Renal cortex interstitium (tissue), 15 donors: ENCODE measurements around the gene CPEB4. TPM values are rescaled to one million over a fixed set of nuclear protein-coding genes. Genes with fewer than 3 reads are reported as not detected.

Source experiments
- DNase-seq, 11 donors: peaks; one replicate each; pipeline ENCODE4 v3.0.0-alpha.2; 2013; ENCODE audit warnings: low read depth in 9 of 11, low spot score in 4 of 11; ENCODE audit errors: extremely low read depth in 1 of 11
- long read RNA-seq, 16 experiments: transcript quantifications; one replicate each; lab custom pipeline, GENCODE V29; 2026
- polyA plus RNA-seq, 3 donors: library from polyadenylated mRNA; unstranded; fragments of 120-200 nt; gene quantifications; one replicate each; pipeline ENCODE4 v1.2.1, GENCODE V29; 2013; ENCODE audit not compliant: insufficient read length in 3 of 3

Gene CPEB4
- polyA plus RNA-seq, result 10 to 100 TPM; 30.1 to 50.6 (median 37.2) TPM
- long read RNA-seq, donor 1, partial matches to known transcripts, result 7 of 12 reads
- long read RNA-seq, donor 1, other reads (novel, unspliced or antisense), result 0 of 12 reads
- long read RNA-seq, donor 2, partial matches to known transcripts, result 17 of 19 reads
- long read RNA-seq, donor 2, other reads (novel, unspliced or antisense), result 0 of 19 reads
- long read RNA-seq, donor 3, transcript CPEB4-208 (8 exons, 2,607 nt), result major isoform, 5 of 30 reads
- long read RNA-seq, donor 3, partial matches to known transcripts, result 25 of 30 reads
- long read RNA-seq, donor 3, other reads (novel, unspliced or antisense), result 0 of 30 reads
- long read RNA-seq, donor 4, partial matches to known transcripts, result 42 of 45 reads
- long read RNA-seq, donor 4, other reads (novel, unspliced or antisense), result 0 of 45 reads
- long read RNA-seq, donor 5, result 0 reads
- long read RNA-seq, donor 6, partial matches to known transcripts, result 9 of 12 reads
- long read RNA-seq, donor 6, other reads (novel, unspliced or antisense), result 0 of 12 reads
- long read RNA-seq, donor 7, full-length matches to known transcripts, result 3 of 10 reads
- long read RNA-seq, donor 7, partial matches to known transcripts, result 7 of 10 reads
- long read RNA-seq, donor 7, other reads (novel, unspliced or antisense), result 0 of 10 reads
- long read RNA-seq, donor 8, result 0 reads
- long read RNA-seq, donor 9, partial matches to known transcripts, result 6 of 9 reads
- long read RNA-seq, donor 9, other reads (novel, unspliced or antisense), result 0 of 9 reads
- long read RNA-seq, donor 10, partial matches to known transcripts, result 24 of 25 reads
- long read RNA-seq, donor 10, other reads (novel, unspliced or antisense), result 0 of 25 reads
- long read RNA-seq, donor 11, transcript CPEB4-208 (8 exons, 2,607 nt), result major isoform, 5 of 26 reads
- long read RNA-seq, donor 11, partial matches to known transcripts, result 20 of 26 reads
- long read RNA-seq, donor 11, other reads (novel, unspliced or antisense), result 0 of 26 reads
- long read RNA-seq, donor 12, partial matches to known transcripts, result 6 of 7 reads
- long read RNA-seq, donor 12, other reads (novel, unspliced or antisense), result 0 of 7 reads
- long read RNA-seq, donor 13, result 0 reads
- long read RNA-seq, donor 14, partial matches to known transcripts, result 15 of 16 reads
- long read RNA-seq, donor 14, other reads (novel, unspliced or antisense), result 0 of 16 reads
- long read RNA-seq, donor 15, partial matches to known transcripts, result 21 of 21 reads
- long read RNA-seq, donor 15, other reads (novel, unspliced or antisense), result 0 of 21 reads
- long read RNA-seq, donor 16, partial matches to known transcripts, result 10 of 19 reads
- long read RNA-seq, donor 16, other reads (novel, unspliced or antisense), result 6 of 19 reads

DNA sequence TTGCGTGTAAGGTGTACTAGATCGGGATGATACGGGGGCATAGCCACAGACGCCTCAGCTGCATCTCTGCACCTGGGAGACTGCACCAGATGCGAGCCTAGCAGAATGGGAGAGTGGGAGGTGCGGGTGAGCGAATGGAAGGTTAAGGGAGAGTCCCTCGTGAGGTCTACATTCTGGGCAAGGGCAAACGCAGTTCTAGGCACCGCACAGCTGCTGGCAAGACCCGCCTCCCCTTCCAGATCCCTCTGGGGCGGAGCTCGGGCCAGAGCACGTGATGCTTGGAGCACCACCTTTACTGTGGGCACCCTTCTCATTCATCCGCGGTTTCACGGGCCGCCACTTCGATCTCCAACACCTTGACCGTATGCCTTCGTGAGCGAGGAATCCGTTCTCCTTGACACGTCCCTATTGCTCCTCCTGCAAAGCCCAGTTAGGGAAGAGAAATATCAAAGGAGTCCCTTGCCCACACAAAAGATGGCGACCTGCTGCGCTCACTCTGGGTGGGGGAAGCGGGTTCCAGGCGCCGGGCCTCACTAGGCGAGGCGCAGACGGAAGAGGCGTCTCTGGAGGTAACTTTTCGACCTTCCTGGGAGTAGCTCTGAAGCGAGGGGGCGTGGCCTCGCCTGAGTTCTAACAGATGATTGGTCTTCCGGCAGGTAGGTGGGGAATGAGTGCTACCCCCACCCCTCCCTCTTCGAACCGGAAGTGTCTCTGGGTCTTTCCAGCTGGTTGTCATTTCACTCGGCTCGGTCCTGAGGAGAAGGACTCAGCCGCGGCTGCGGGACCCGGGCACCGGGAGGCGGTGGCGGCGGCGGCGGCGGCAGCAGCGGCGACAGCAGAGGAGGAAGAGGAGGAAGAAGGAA lies at the start of gene CPEB4:
Gene CPEB4, plus strand, starts transcription at position 740 of the 863 bp plus-strand sequence. CDS start 1,385 bp downstream, outside the sequence.
- peak; percentile 96 to 99 (median 99) for DNase-seq

DNA sequence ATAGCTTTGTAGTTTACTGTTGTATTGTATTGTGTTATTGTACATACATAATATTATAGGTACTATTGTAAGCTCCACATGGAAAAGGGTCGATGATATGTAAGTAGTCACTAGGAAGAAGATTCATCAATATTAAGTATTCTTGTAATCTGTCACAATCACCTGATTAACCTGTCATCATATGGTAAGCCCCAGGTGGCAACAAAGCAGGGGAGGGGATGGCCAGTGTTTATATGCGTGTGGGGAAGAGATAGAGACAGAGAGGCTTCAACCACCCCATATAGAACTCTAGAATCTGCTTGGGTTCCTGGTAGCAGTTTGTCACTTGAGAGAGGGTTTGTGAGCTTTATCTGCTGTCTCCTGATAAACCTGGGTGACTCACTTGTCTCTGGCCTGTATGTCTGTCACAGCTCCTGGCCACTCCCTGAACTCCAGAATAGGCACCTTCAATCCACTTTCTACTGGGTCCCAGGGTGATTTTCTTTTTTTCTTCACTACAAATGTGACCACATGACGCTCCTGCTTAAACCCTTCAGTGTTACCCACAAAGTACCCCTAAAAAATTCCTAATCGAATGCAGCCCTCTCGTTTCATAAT lies 48.9 kb upstream of the CPEB4 start:
- no peak for DNase-seq

DNA sequence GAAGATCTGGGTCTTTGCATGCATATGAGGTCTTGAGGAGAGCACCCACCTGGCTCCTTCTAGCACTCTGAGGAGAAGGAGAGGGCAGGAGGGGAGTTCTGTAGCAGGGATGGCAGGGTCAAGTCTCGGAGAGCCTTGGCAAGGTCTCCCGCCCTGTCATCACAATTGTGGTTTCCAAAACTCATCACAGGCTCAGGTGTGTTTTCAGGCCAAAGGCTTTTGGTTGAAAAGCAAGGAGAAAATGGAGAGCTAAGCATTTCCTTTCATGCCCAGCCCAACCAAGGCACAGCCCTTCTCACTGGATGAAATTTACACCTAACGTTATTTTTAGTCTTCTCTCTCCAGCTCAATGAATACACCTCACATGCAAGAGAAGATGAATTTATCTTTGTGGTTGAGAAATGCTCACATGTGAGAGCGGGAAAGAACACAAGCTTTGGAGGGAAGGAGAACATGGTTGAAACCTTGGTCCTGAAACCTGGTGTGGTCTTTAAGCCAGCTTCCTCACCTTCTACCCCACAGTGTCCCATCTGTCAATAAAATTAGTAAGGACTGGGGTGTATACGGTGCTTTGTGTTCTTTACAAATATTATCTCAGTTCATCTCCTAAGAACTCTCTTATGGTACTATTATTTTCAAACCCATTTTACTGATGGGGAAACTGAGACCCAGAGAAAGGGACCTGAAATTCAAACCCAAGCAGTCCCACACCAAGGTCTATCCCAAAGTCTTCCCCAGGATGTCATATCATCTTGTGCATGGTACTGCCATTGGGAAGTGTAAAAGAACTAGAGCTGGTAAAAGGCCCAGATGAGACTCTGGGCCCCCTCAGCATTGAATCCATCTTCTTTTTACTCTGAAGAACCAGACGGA lies 47.8 kb upstream of the CPEB4 start:
- DNase-seq, result no peak

DNA sequence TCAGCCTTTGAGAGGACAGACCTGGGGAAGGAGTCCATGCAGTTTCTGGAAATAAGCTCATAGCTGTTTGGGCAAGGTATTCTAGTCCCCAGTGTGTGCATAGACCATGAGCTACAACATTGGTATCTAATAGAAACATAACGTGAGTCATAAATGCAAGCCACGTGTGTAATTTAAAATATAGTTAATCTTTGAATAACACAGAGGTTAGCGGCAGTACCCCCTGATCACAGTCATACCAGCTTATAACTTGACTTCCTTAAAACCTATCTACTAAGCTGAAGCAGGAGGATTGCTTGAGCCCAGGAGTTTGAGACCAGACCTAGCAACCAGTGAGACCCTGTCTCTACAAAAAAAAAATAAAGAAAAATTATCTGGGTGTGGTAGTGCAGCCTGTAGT lies 46.4 kb upstream of the CPEB4 start:
- DNase-seq, result no peak

DNA sequence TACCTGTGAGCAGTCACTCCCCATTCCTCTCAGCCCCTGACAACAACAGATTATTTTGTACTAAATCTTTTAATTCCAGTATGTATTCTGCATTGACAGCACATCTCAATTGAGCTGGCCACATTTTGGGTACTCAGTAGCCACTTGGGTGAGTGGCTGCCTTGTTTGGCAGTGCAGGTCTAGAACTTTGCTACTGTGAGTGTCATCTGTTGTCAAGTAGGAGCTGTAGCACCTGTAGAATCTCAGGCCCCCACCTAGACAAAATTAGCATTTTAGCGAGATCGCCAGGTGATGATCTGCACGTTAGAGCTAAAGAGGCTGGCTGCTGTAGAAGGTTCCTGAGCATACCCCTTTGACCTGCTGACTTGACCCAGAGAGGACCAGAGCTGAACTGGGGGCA lies 44.4 kb upstream of the CPEB4 start:
- DNase-seq, result no peak

DNA sequence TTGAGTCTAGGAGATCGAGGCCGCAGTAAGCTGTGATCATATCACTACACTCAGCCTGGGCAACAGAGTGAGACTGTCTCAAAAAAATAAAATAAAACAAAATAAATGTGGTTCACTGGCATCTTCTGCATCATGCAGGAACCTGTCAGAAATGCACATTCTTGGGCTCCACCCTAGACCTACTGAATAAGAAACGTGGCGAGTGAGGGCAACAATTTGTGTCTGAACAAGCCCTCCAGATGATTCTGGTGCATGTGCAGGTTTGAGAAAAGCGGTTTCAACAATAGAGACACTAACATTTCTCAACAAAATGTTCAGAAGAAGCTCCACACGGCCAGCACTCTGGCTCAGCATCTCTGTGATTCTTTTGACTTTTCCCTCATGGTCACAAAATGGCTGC lies 42.8 kb upstream of the CPEB4 start:
- DNase-seq, result no peak

DNA sequence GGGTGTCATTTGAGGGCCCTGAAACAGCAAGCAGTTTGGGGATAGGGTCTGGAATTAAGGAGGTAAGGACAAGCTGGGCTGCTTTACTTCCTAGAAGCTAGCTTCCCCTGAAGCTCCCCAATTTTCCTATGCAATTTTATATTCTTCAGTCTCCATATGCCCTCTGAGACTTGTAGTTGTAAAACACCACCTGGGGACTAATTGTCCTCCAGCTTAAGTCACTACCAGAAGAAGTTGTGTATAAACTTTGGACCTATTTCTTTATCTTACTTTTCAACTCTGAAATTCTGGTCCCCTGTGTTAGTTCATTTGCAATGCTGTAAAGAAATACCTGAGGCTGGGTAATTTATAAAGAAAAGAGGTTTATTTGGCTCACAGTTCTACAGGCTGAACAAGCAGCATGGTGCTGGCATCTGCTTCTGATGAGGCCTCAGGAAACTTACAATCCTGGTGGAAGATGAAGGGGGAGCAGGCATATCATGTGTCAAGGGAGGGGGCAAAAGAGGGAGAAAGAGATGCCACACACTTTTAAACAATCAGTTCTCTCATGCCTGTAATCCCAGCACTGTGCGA lies 41.1 kb upstream of the CPEB4 start:
- no peak for DNase-seq

DNA sequence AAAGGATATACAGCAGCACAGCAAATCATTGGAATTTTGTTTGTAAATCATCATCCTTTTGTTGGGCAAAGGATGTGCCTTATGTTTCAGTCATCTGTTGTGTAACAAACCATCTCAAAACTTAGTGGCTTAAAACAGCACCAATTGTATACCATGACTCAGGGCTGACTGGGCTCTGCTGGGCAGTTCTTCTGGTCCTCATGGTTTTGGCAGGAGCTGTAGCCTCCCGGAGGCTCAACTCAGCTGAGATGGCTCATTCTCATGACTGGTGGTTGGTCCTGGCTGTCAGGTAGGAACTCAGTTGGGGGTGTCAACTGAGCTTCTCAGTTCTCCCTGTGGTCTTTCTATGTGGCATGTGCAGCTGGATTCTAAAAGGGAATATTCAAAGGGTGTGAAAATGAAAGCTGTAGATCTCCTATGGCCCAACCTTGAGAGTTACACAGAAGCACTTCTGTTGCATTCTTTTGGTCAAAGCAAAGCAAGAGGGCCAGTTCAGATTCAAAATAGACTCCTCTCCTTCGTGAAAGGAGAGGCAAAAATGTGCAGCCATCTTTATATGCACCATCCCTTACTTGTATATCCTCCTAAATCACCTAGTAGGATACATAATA lies 39.1 kb upstream of the CPEB4 start:
- DNase-seq, result no peak

DNA sequence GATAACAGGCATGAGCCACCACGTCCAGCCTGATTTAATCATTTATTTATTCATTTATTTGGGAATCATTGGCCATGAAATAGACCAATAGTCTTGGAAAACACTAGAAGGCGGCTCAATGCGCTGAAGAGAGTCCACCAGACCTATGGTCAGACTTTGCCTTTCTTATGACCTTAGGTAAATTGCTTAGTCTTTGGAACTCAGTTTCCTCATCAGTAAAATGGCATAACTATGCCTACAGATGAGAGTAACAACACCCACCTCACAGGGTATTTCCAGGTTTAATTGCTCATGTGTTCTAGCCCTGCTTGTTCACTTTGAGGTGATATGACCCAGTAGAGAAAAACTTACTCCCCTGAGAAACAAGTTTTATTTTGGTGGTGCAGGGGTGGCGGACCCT lies 38.2 kb upstream of the CPEB4 start:
- DNase-seq, result no peak

DNA sequence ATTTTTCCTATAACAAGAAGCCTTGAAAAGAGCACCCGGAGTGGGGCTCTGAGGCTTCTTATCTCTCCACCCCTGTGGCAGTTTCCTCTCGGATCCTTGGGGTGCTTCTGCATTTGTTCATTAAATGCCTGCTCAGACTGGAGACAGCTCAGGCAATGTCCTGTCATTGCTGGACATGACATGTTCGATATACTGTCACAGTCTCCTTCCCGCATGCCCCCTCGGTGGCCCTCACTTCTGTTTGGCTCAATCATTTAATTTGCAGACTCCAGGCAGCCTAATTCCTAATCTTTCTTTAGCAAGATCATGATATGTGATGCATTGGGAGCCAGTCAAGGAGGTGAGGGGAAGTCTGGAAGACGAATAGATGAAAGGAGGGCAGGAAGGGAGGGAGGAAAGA lies 37.5 kb upstream of the CPEB4 start:
- no peak for DNase-seq

DNA sequence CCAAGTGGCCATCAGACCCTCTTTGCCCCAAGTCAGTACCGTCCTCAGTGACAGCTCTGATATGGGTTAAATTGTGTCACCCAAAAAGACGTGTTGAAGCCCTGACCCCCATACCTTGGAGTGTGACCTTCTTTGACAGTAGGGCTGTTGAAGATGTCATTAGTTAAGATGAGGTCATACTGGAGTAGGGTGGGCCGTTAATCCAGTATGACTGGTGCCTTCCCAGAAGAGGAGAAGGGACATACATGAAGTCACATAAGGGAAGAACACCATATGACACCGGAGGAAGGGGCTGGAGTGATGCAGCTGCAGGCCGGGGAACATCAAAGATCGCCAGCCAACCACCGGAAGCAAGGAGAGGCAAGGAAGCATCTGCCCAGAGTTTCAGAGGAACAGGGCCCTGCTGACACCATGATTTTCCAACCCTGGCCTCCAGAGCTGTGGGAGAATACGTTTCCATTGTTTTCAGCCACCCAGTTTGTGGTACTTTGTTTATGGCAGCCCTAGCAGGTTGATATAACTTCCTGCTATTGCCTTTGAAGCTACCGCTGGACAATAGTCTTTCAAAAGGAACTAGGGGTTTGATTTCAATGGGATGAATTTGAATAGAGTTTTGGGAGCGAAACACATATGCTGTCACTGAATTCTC lies 36.4 kb upstream of the CPEB4 start:
- no peak for DNase-seq

DNA sequence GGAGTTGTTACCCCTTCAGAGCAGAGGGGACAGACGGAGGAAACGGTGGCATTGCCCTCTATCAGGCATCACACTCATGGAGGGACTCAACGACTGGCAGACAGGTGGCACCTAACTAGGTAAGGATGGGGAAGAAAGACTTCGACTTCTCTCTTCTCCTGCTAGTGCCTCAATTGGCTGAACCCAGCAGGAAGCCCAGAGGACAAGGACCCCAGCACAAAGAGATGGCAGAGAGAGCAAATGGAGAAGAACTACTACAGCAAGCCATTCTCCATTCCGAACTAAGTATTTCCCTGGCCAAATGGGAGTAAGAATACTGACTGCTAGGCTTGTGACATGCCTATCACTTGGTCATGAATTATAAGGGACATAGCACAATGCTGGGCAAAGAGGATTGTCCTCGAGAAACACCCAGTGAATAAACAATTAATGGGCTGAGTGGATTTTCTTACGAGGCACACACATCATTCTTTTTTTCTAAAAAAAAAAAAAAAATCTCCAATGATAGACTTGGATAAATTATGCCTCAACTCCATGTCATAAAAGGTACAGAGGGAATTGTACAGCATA lies 35.3 kb upstream of the CPEB4 start:
- no peak for DNase-seq

DNA sequence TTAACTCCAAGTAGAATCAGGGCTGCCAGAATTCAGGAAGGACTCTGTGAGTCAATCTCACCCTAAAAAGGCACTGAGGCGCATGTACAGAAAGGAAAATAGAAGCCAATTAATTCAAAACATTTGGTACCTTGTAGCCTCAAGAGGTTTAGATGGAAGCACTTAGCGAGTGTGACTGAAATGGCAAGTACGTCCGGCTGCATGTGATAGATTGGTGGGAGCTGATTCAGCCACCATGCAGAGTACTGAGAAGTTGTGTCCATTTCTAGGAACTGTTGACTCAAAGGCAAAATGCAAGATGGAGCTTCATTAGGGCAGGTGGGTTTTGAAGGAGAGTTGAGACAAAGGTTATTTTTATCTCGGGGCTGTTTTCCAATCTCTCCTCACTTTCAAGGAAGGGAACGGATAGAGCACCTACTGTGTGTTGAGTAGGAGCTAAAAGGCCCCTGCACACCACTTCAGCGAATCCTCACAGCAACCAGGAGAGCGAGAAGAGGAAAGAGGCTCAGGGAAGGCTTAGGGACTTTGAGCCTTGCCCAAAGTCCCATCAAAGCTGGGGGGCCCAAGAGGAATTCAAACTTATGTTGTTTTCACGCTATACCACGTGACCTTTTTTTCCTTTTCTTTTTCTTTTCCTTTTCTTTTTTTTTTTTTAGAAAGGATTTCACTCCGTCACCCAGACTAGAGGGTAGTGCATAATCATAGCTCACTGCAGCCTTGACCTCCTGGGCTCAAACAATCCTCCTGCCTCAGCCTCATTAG lies 34.6 kb upstream of the CPEB4 start:
- no peak for DNase-seq

DNA sequence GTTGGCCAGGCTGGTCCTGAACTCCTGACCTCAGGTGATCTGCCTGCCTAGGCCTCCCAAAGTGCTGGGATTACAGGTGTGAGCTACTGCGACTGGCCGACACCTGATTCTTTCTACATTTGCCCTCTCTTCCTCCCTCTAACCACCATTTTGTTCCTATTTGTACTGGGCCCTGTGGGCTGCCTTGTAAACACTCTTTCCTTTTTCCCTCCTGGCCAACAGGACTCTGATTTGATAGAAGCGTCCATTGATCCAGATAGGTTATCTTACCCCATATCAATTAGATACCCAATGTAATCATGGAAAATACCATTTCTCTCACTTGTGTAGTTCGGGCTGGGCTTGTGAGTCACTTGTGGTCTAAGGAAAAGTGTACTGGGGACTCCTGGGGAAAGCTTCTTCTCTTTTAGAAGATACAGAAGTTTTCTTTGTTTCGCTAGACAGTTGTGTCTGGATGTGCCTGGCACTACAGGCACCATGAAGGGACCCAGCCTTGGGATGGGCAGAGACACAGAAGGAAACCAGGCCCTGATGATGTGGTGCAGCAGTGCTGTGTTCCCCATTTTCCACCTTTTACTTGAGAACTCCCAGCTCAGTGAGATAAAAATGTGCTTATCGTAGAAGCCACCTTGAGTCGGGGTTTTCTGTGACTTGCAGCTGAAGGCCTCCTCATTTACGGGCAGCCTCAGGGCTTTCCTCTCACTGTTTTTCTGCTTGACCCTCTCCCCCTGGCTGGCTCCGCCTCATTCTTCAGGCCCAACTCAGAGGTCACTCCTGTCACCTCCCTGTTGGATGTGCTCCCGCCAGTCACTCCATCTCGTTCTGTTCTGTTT lies 32.8 kb upstream of the CPEB4 start:
- DNase-seq, result no peak
